HEK293T (cell line): ENCODE measurements around the gene LSM4.
"Not testable (repeated sequence)": the region's sequence is repeated elsewhere in the genome, so short reads cannot be mapped to it uniquely, and the experiment has no call there.

Experiments
- CTCF ChIA-PET: fragments of 350-600 bp; formaldehyde crosslinking; extraction: SDS; loops from one replicate; lab custom pipeline; 2021; ENCODE audit warnings: antibody characterized with exemption, inconsistent platforms; lab: Yijun Ruan, JAX
- POLR2A ChIA-PET: fragments of 350-600 bp; formaldehyde crosslinking; extraction: SDS; loops from one replicate; lab custom pipeline; 2020; ENCODE audit warnings: antibody characterized with exemption, inconsistent platforms; lab: Yijun Ruan, JAX
- DNase-seq: peaks from one replicate; pipeline ENCODE4 v3.0.0; 2012; ENCODE audit warnings: mixed read lengths; ENCODE audit errors: extremely low spot score
- ARNT ChIP-seq: fragments of 450-650 bp; IDR thresholded peaks from 2 replicates; pipeline ENCODE4 v1.6.1; 2017; ENCODE audit warnings: mild to moderate bottlenecking
- BHLHE40 ChIP-seq: fragments of 450-650 bp; IDR thresholded peaks from 2 replicates; pipeline ENCODE4 v1.6.1; 2016; ENCODE audit warnings: mild to moderate bottlenecking, moderate library complexity, borderline replicate concordance
- CTBP1 ChIP-seq: fragments of 450-650 bp; IDR thresholded peaks from 2 replicates; pipeline ENCODE4 v1.6.1; 2016; ENCODE audit warnings: borderline replicate concordance
- ELF4 ChIP-seq: fragments of 450-650 bp; IDR thresholded peaks from 2 replicates; pipeline ENCODE4 v1.6.1; 2017; ENCODE audit warnings: antibody characterized with exemption
- FOXA1 ChIP-seq: fragments of 450-650 bp; IDR thresholded peaks from 2 replicates; pipeline ENCODE4 v1.6.1; 2016; ENCODE audit warnings: mild to moderate bottlenecking
- FOXK2 ChIP-seq: fragments of 450-650 bp; IDR thresholded peaks from 2 replicates; pipeline ENCODE4 v1.6.1; 2016; ENCODE audit warnings: mild to moderate bottlenecking
- FOXM1 ChIP-seq: fragments of 450-650 bp; IDR thresholded peaks from 2 replicates; pipeline ENCODE4 v1.6.1; 2017; ENCODE audit warnings: mild to moderate bottlenecking, borderline replicate concordance
- HDGF ChIP-seq: fragments of 450-650 bp; IDR thresholded peaks from 2 replicates; pipeline ENCODE4 v1.6.1; 2017; ENCODE audit warnings: antibody characterized with exemption, borderline replicate concordance
- L3MBTL2 ChIP-seq: fragments of 450-650 bp; conservative IDR thresholded peaks from 2 replicates; pipeline ENCODE4 v1.6.1; 2016; ENCODE audit warnings: mild to moderate bottlenecking
- LEF1 ChIP-seq: fragments of 450-650 bp; IDR thresholded peaks from 2 replicates; pipeline ENCODE4 v1.6.1; 2017; ENCODE audit warnings: mild to moderate bottlenecking, borderline replicate concordance
- NFRKB ChIP-seq: fragments of 450-650 bp; IDR thresholded peaks from 2 replicates; pipeline ENCODE4 v1.6.1; 2016; ENCODE audit warnings: mild to moderate bottlenecking, moderate library complexity
- SP1 ChIP-seq: fragments of 450-650 bp; IDR thresholded peaks from 2 replicates; pipeline ENCODE4 v1.6.1; 2017
- SUZ12 ChIP-seq: fragments of 450-650 bp; IDR thresholded peaks from 2 replicates; pipeline ENCODE4 v1.6.1; 2016; ENCODE audit warnings: mild to moderate bottlenecking
- TARDBP ChIP-seq: fragments of 450-650 bp; IDR thresholded peaks from 2 replicates; pipeline ENCODE4 v1.6.1; 2016
- ZNF384 ChIP-seq: fragments of 450-650 bp; IDR thresholded peaks from 2 replicates; pipeline ENCODE4 v1.6.1; 2016
- TF ChIP-seq, protein P1 (sequence below): fragments of 450-650 bp; IDR thresholded peaks from 2 replicates; pipeline ENCODE4 v1.6.1; 2016

LSM4 gene

DNA sequence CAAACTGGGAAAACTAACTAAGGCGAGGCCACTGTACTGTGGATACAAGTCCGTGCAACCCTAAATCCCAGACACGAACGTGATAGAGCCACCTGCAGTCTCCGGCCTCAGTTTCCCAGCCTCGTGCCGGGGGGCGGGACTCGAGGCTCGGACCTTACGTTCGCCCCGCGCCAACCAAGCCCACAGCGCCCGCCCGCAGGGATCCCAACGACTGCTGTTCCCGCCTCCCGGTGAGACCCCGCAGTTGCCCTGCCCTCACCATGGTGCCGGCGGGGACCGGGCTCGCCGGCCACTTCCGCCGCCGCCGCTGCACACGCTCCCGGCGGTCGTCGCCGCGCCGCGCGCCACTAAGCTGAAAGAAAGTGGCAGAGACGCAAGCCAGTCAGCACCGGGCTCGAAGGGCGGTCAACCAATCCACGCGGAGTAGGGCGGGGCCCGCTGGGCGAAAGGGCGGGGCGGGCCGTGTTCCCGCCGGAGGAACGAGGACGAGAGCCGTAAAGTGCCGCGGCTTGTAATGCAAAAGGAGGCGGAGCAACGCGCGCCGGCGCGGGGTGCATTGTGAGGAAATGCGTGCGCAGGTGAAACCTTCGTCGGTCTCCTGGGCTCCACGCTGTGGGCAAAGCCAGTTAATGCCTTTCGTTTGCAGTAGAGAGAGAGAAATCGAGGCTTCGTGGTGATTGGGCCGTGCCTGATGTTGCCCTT is at the start of gene LSM4:
Gene LSM4, minus strand, starts transcription at position 318 of the 702 bp plus-strand sequence. Its CDS starts 56 bp downstream, at position 262.
- TF ChIP-seq BHLHE40 (no peak), L3MBTL2 (peak; percentile 56)
- TF ChIP-seq, protein P1, sequence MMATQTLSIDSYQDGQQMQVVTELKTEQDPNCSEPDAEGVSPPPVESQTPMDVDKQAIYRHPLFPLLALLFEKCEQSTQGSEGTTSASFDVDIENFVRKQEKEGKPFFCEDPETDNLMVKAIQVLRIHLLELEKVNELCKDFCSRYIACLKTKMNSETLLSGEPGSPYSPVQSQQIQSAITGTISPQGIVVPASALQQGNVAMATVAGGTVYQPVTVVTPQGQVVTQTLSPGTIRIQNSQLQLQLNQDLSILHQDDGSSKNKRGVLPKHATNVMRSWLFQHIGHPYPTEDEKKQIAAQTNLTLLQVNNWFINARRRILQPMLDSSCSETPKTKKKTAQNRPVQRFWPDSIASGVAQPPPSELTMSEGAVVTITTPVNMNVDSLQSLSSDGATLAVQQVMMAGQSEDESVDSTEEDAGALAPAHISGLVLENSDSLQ: peak; percentile 98
- DNase-seq: peak; percentile 98
- ChIA-PET POLR2A (interaction anchor here (0.6 to 21.8 kb wide), 21 partner anchors 9 to 117 kb away, joined by 3 to 491 read pairs (median 4); partner anchors contain the start of genes IQCN, JUND and SSBP4), CTCF (interaction anchor here (0.6 to 3.6 kb wide), 5 partner anchors 10 to 92 kb away, joined by 3 to 59 read pairs (median 7); partner anchors contain the start of gene JUND)

DNA sequence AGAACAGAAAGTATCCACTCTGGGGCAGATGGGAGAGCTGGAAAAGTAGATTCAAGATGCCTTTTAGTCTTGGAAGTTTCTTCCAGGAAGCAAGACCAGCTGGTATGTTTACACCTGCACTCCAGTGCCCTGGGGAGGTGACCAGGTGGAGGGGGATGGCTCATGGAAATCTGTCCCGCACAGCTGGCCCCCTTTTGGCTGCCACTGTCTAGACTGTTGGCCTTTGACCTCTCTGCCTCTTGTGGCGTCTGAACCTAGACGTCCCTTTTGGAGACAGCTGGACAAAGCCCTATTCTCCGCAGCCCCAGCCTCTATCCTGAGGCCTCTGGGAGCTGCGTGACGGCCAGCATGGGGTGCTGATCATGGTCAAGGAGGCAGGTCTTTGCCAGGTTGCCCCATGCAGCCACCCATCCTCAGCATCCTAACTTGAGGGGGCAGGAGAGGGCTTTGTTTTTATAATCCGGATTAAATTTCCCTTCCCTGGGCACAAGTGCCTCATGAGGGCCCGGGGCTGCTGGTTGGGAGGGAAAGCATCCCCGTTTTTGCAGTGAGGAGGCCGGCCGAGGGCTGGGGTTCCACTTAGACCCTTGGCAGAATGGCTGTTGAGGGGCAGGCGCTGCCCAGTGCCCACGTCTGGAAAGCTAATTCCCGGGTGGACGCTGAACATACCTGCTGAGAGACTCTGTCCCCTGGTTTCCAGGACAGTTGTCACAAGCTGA is 45.8 kb upstream of the LSM4 start:
- TF ChIP-seq FOXK2 (no peak), ZNF384 (no peak), TARDBP (no peak), LEF1 (no peak), L3MBTL2 (no peak), ELF4 (no peak), ARNT (no peak), SP1 (no peak), CTBP1 (no peak), HDGF (no peak), FOXA1 (no peak), BHLHE40 (no peak), SUZ12 (no peak)
- TF ChIP-seq, protein P1: no peak
- CTCF ChIA-PET: interaction anchor here (0.5 to 0.6 kb wide), 2 partner anchors 239 to 374 kb away, joined by 3 read pairs; no protein-coding TSS in a partner anchor
- DNase-seq: no peak
- POLR2A ChIA-PET: interaction anchor here (2.5 kb wide), 1 partner anchor 48 kb away, joined by 6 read pairs; no protein-coding TSS in a partner anchor

DNA sequence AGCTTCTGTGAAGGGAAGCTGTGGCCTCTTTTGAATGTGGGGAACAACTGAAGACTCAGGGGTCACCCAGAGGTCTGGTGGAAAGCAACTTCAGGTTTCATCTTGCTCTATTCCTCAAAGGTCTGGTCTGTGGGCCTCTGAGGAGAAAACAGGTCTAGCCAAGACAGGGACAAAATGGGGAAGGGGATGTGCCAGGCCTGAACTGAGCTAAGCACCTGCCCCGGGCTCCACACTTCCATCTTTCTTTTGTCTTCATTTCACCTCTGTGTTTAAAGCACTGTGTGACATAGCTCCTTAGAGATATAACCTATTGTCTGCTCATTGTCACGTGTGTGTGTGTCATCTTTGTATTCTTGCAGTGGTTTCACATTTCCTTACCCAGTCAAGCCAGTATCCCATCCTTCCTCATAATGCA is 43.2 kb upstream of the LSM4 start:
- DNase-seq: no peak
- POLR2A ChIA-PET: interaction anchor here (1.2 kb wide), 1 partner anchor 8 kb away, joined by 3 read pairs; no protein-coding TSS in a partner anchor
- CTCF ChIA-PET: no interaction called here
- TF ChIP-seq ARNT: no peak
- TF ChIP-seq HDGF: no peak
- TF ChIP-seq, protein P1: no peak
- no peak for TF ChIP-seq L3MBTL2
- no peak for TF ChIP-seq CTBP1

DNA sequence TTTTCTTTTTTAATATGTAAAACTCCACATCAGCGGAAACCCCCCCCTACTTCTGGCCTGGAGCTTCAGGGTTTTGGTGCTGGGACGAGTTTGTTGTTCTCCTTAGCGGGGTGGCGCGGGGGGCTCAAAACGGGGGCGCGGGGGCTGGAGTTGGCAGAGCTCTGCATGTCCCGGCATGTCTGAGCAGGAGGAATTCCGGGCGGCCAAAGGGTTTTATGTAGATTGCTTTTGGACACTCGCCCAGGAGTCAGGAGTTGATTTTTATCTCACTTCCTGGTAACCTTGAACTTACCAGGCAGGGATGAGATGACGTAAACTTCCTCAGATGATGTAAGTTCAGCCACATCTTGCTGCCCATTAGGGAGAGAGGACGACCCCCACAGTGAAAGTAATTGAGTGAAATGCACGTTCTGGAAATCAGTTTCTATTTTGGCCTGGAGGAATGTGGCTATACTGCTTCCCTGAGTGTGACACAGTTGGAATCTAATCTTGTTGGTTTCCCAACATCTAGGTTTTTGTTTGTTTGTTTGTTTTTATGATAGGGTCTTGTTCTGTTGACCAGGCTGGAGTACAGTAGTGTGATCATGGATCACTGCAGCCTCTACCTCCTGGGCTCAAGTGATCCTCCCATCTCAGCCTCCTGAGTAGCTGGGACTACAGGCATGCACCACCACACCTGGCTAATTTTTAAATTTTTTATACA is 42.1 kb upstream of the LSM4 start:
- POLR2A ChIA-PET: interaction anchor here (0.6 to 2.6 kb wide), 4 partner anchors 9 to 83 kb away, joined by 3 to 14 read pairs (median 4); partner anchors contain the start of gene JUND
- CTCF ChIA-PET: interaction anchor here (0.6 kb wide), 1 partner anchor 31 kb away, joined by 3 read pairs; no protein-coding TSS in a partner anchor
- TF ChIP-seq CTBP1 (peak; percentile 47; the same call in 1 of the 2 replicates), SUZ12 (no peak)
- peak; percentile 48 for DNase-seq

DNA sequence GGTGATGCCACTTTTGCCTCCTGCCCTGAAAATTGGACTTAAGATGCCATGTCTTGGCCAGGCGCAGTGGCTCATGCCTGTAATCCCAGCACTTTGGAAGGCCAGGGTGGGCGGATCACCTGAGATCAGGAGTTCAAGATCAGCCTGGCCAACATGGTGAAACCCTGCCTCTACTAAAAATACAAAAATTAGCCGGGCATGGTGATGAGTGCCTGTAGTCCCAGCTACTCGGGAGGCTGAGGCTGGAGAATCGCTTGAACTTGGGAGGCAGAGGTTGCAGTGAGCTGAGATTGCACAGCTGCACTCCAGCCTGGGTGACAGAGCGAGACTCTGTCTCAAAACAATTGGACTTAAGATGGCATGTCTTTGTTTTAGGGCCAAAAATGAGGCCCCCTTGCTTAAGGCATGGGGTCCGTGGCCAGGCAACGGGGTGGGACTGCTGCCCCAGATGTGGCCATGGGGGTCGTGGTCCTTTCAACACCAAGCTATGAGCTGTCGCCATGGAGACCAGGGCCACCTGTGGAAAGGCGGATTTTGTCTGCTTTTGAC is 41.5 kb upstream of the LSM4 start:
- CTCF ChIA-PET, DNase-seq: not testable (repeated sequence)
- POLR2A ChIA-PET: interaction anchor here (0.6 to 2.6 kb wide), 4 partner anchors 10 to 83 kb away, joined by 3 to 14 read pairs (median 5); partner anchors contain the start of gene JUND

DNA sequence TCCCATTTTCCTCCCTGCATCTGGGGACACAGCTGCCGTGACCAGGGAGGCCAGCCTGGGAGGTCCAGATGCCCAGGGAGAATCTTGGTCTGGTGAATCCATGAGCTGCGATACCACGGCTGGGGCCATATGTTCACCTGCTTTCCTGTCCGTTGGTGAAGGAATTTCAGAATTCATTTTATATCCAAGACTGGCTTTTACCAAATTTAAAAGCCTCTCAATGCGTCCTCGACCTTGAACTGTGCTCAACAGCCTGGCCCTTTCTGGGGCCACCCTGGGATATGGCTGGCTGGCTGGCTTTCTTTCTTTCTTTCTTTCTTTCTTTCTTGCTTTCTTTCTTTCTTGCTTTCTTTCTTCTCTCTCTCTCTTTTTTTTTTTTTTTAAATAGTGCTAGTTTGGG is 40.9 kb upstream of the LSM4 start:
- ChIA-PET CTCF (interaction anchor here (1.9 kb wide), 1 partner anchor 22 kb away, joined by 5 read pairs; the partner anchor contains the start of gene GDF15), POLR2A (interaction anchor here (1.3 to 2.6 kb wide), 3 partner anchors 10 to 82 kb away, joined by 4 to 14 read pairs (median 6); partner anchors contain the start of gene JUND)
- TF ChIP-seq, protein P1: no peak
- no peak for TF ChIP-seq TARDBP
- TF ChIP-seq FOXK2: no peak
- TF ChIP-seq BHLHE40: no peak
- no peak for TF ChIP-seq CTBP1
- no peak for TF ChIP-seq ARNT
- no peak for TF ChIP-seq L3MBTL2
- TF ChIP-seq ZNF384: no peak
- no peak for TF ChIP-seq SP1
- no peak for TF ChIP-seq SUZ12
- TF ChIP-seq HDGF: no peak
- TF ChIP-seq NFRKB: no peak
- TF ChIP-seq LEF1: no peak
- TF ChIP-seq FOXM1: no peak
- no peak for DNase-seq
